HCT116 (cell line): ENCODE results near the gene PLA2G4C. TPM values are rescaled to one million over a fixed set of nuclear protein-coding genes. Genes with fewer than 3 reads are reported as not detected.

Experiments
- ATAC-seq: fragments of 200-7000 bp; cut with Tn5 transposase; 2 replicates; pipeline ENCODE4 v1.9.1; 2020; ENCODE audit warnings: mild to moderate bottlenecking, moderate library complexity
- BruUV-seq: library from RNA; stranded (reverse); fragments of 400-500 nt; replicated peaks from 2 replicates; lab custom pipeline; 2021; lab: Mats Ljungman, UMichigan
- CTCF ChIA-PET: fragments of 300-600 bp; sonication (Branson Sonifier 250); formaldehyde crosslinking; loops from one replicate; lab custom pipeline; 2021; ENCODE audit warnings: antibody characterized with exemption; lab: Charles Lee
- POLR2A ChIA-PET: fragments of 300-600, 350-600 bp; sonication (Branson Sonifier 250); formaldehyde crosslinking; loops from one replicate; lab custom pipeline; 2021; ENCODE audit warnings: antibody characterized with exemption; lab: Charles Lee
- RAD21 ChIA-PET, 2 experiments: fragments of 300-600 bp; sonication (Branson Sonifier 250); formaldehyde crosslinking; loops; one replicate each; lab custom pipeline; 2023; ENCODE audit warnings: low total read pairs in 2 of 2; ENCODE audit not compliant: uncharacterized antibody in 2 of 2, unreplicated experiment in 2 of 2, low non-redundant PET in 1 of 2; lab: Charles Lee
- DNase-seq: peaks from one replicate; pipeline ENCODE4 v3.0.0-alpha.2; 2010; ENCODE audit warnings: low read depth, low spot score
- H2AFZ ChIP-seq: fragments of 200-600 bp; shearing (Covaris generic), sonication (generic); 2 replicates; pipeline ENCODE4 v1.6.1; 2017; ENCODE audit warnings: low read depth, mixed run types, mixed read lengths, antibody characterized with exemption, low read length; ENCODE audit not compliant: poor library complexity, severe bottlenecking
- H3K27ac ChIP-seq: 2 replicates; pipeline ENCODE4 v1.5.1; 2012; ENCODE audit warnings: low read depth, low read length
- H3K27me3 ChIP-seq: fragments of 200-600 bp; sonication (generic); 2 replicates; pipeline ENCODE4 v1.6.1; 2016; ENCODE audit warnings: mixed run types, low read length, mixed read lengths; ENCODE audit not compliant: insufficient read depth
- H3K36me3 ChIP-seq, 2 experiments: fragments of 200-500 bp in 1 of 2; fragments of 200-600 bp in 1 of 2; sonication (Bioruptor generic) in 1 of 2; sonication (generic) in 1 of 2; 2 replicates each; pipeline versions ENCODE4 v1.5.1 to v1.6.1; 2014 to 2016; ENCODE audit warnings: low read length in 2 of 2, inconsistent platforms in 1 of 2, mixed read lengths in 1 of 2, mixed run types in 1 of 2; ENCODE audit not compliant: insufficient read depth in 2 of 2, control insufficient read depth in 1 of 2
- H3K4me1 ChIP-seq, 2 experiments: fragments of 200-600 bp in 1 of 2; sonication (generic) in 1 of 2; 2 replicates each; pipeline versions ENCODE4 v1.5.1 to v1.6.1; 2012 to 2017; ENCODE audit warnings: low read length in 2 of 2, inconsistent platforms in 1 of 2, mild to moderate bottlenecking in 1 of 2, mixed read lengths in 1 of 2, mixed run types in 1 of 2, moderate library complexity in 1 of 2; ENCODE audit not compliant: insufficient read depth in 2 of 2, control insufficient read depth in 1 of 2
- H3K4me2 ChIP-seq: fragments of 200-600 bp; sonication (generic); 2 replicates; pipeline ENCODE4 v1.6.1; 2017; ENCODE audit warnings: mixed run types, low read length, mixed read lengths
- H3K4me3 ChIP-seq, 2 experiments: fragments of 200-600 bp in 1 of 2; sonication (generic) in 1 of 2; replicated peaks in 1 of 2; 2 replicates each; pipeline ENCODE4 v1.5.1; 2011 to 2016; ENCODE audit warnings: low read length in 2 of 2, control low read depth in 1 of 2, low read depth in 1 of 2, mild to moderate bottlenecking in 1 of 2, mixed read lengths in 1 of 2, mixed run types in 1 of 2
- H3K79me2 ChIP-seq: fragments of 200-600 bp; sonication (generic); 2 replicates; pipeline ENCODE4 v1.6.1; 2017; ENCODE audit warnings: mild to moderate bottlenecking, mixed run types, low read length, moderate library complexity, mixed read lengths; ENCODE audit not compliant: insufficient read depth
- H3K9ac ChIP-seq: fragments of 200-600 bp; sonication (generic); 2 replicates; pipeline ENCODE4 v1.6.1; 2016; ENCODE audit warnings: low read length, mixed read lengths
- H3K9me2 ChIP-seq: fragments of 200-600 bp; sonication (generic), shearing (Covaris generic); 2 replicates; pipeline ENCODE4 v1.6.1; 2017; ENCODE audit warnings: mixed run types, mild to moderate bottlenecking, moderate library complexity; ENCODE audit not compliant: insufficient read depth
- H3K9me3 ChIP-seq, 2 experiments: fragments of 200-500 bp in 1 of 2; fragments of 200-600 bp in 1 of 2; sonication (Bioruptor generic) in 1 of 2; sonication (generic) in 1 of 2; 2 replicates each; pipeline ENCODE4 v1.6.1; 2014 to 2017; ENCODE audit warnings: low read length in 2 of 2, mixed read lengths in 2 of 2, inconsistent platforms in 1 of 2, low read depth in 1 of 2, mild to moderate bottlenecking in 1 of 2, mixed run types in 1 of 2, moderate library complexity in 1 of 2; ENCODE audit not compliant: control insufficient read depth in 1 of 2, insufficient read depth in 1 of 2
- H4K20me1 ChIP-seq: fragments of 200-600 bp; sonication (generic), shearing (Covaris generic); 2 replicates; pipeline ENCODE4 v1.6.1; 2017; ENCODE audit warnings: mixed run types, mild to moderate bottlenecking, moderate library complexity; ENCODE audit not compliant: insufficient read depth
- ATF3 ChIP-seq: IDR thresholded peaks from 2 replicates; pipeline ENCODE4 v1.6.1; 2012
- CBX3 ChIP-seq: IDR thresholded peaks from 2 replicates; pipeline ENCODE4 v1.6.1; 2012; ENCODE audit warnings: low read depth
- CEBPB ChIP-seq: IDR thresholded peaks from 2 replicates; pipeline ENCODE4 v1.6.1; 2012; ENCODE audit warnings: low read depth
- CTCF ChIP-seq, 3 experiments: fragments of 200-600 bp in 1 of 3; sonication (generic) in 1 of 3; IDR thresholded peaks in 2 of 3; conservative IDR thresholded peaks in 1 of 3; 2 replicates each; pipeline ENCODE4 v1.5.1; 2012 to 2017; ENCODE audit warnings: low read depth in 2 of 3, low read length in 2 of 3, antibody characterized with exemption in 1 of 3, borderline replicate concordance in 1 of 3, control low read depth in 1 of 3, mild to moderate bottlenecking in 1 of 3, mixed read lengths in 1 of 3, mixed run types in 1 of 3, moderate library complexity in 1 of 3; ENCODE audit not compliant: insufficient read depth in 1 of 3
- ELF1 ChIP-seq: IDR thresholded peaks from 2 replicates; pipeline ENCODE4 v1.6.1; 2012; ENCODE audit warnings: low read depth, borderline replicate concordance
- JUND ChIP-seq: IDR thresholded peaks from 2 replicates; pipeline ENCODE4 v1.6.1; 2012
- MAX ChIP-seq: IDR thresholded peaks from 2 replicates; pipeline ENCODE4 v1.6.1; 2012
- POLR2A ChIP-seq: IDR thresholded peaks from 2 replicates; pipeline ENCODE4 v1.7.0; 2011; ENCODE audit warnings: borderline replicate concordance; ENCODE audit not compliant: insufficient read depth, insufficient read length; ENCODE audit errors: extremely low read depth
- RAD21 ChIP-seq: IDR thresholded peaks from 2 replicates; pipeline ENCODE4 v1.6.1; 2012; ENCODE audit warnings: low read depth, mild to moderate bottlenecking
- SRF ChIP-seq: IDR thresholded peaks from 2 replicates; pipeline ENCODE4 v1.6.1; 2012; ENCODE audit warnings: low read depth
- TCF7L2 ChIP-seq: IDR thresholded peaks from 2 replicates; pipeline ENCODE4 v1.7.0; 2011; ENCODE audit warnings: borderline replicate concordance, inconsistent platforms; ENCODE audit not compliant: insufficient read depth, insufficient read length; ENCODE audit errors: extremely low read depth
- ZFX ChIP-seq: fragments of 450-650 bp; IDR thresholded peaks from 2 replicates; pipeline ENCODE4 v1.6.1; 2017
- ZNF274 ChIP-seq: fragments of 200-500 bp; sonication (Bioruptor generic); IDR thresholded peaks from 2 replicates; pipeline ENCODE4 v1.6.1; 2014; ENCODE audit warnings: mild to moderate bottlenecking, low read depth, low read length, inconsistent platforms
- intact Hi-C: fragments of 100-400 bp; cut with micrococcal nuclease; formaldehyde crosslinking; loops from 2 replicates; pipeline ENCODE4 v1.10.0; 2022
- total RNA-seq: library from RNA; stranded (reverse); gene quantifications from one replicate; pipeline ENCODE4 v1.2.1, GENCODE V29; 2021; ENCODE audit not compliant: unreplicated experiment

Gene PLA2G4C
- total RNA-seq, 1 experiment from 2014 or later: 1.7 TPM

- peak; percentile 63 for ATAC-seq
- Histone ChIP-seq H4K20me1 (no peaks in the 10 kb centered on the region), H3K27me3 (no peaks in the 10 kb centered on the region), H3K9me2 (no peaks in the 10 kb centered on the region), H3K4me3 (0 out of 4 replicates have a peak overlapping the region, but pooled peaks of 1 of the 2 experiments have one; percentile 19), H3K4me2 (peak overlapping the region; percentile 43), H3K79me2 (no peaks in the 10 kb centered on the region), H2AFZ (peak overlapping the region; percentile 85), H3K9ac (no peak overlapping the region), H3K9me3 (no peaks in the 10 kb centered on the region), H3K36me3 (no peaks in the 10 kb centered on the region), H3K27ac (no peak overlapping the region), H3K4me1 (peaks cover 4 to 15% of the 10 kb centered on the region in 2 experiments; a peak in 3 of 4 replicates)
- ChIA-PET RAD21 (interaction anchor here (0.6 to 1.5 kb wide), 2 partner anchors 140 to 163 kb away, joined by 3 to 7 read pairs; no protein-coding TSS in a partner anchor), POLR2A (no interaction called here), CTCF (interaction anchor here (0.7 to 1.0 kb wide), 2 partner anchors 140 to 141 kb away, joined by 4 to 6 read pairs; no protein-coding TSS in a partner anchor)
- peak; percentile 75 for DNase-seq
- no TSS peak for BruUV-seq
- intact Hi-C loops: loop anchor here (1.0 kb wide), 1 partner anchor 140 kb away; no protein-coding TSS in a partner anchor
- TF ChIP-seq RAD21 (peak; percentile 87), CEBPB (no peak), ZFX (no peak), MAX (peak; percentile 32; the same call in 1 of the 2 replicates), ATF3 (no peak), SRF (peak; percentile 67; the same call in 1 of the 2 replicates), ZNF274 (no peak), CTCF (IDR thresholded peaks at IDR 0.05 in 2 of 3, conservative IDR thresholded peaks at IDR 0.05 in 1 of 3; ENCODE audit: borderline replicate concordance in 1 of 3, insufficient read depth in 1 of 3, low read depth in 2 of 3, low read length in 2 of 3) (peak; percentile 81 to 89 (median 82)), CBX3 (peak; percentile 85), POLR2A (no peak), TCF7L2 (no peak), JUND (no peak), ELF1 (no peak)
Observed at GRCh38 chr19:48102870-48103751, 7.5 kb downstream of the PLA2G4C start.
